DND-41 (cell line): ENCODE measurements around the gene ABI2.
"Not testable (repeated sequence)": the region's sequence is repeated elsewhere in the genome, so short reads cannot be mapped to it uniquely, and the experiment has no call there.

Source experiments
- EZH2 ChIP-seq: IDR thresholded peaks from 3 replicates; pipeline ENCODE4 v1.6.1; 2012; ENCODE audit warnings: borderline replicate concordance, low read depth, mild to moderate bottlenecking, moderate library complexity, low read length, inconsistent platforms; ENCODE audit not compliant: severe bottlenecking
- TF ChIP-seq, protein P1 (sequence below): IDR thresholded peaks from 2 replicates; pipeline ENCODE4 v1.5.1; 2012; ENCODE audit warnings: borderline replicate concordance, low read length, moderate library complexity, mild to moderate bottlenecking; ENCODE audit not compliant: poor library complexity, severe bottlenecking; ENCODE audit errors: extremely low read depth

DNA sequence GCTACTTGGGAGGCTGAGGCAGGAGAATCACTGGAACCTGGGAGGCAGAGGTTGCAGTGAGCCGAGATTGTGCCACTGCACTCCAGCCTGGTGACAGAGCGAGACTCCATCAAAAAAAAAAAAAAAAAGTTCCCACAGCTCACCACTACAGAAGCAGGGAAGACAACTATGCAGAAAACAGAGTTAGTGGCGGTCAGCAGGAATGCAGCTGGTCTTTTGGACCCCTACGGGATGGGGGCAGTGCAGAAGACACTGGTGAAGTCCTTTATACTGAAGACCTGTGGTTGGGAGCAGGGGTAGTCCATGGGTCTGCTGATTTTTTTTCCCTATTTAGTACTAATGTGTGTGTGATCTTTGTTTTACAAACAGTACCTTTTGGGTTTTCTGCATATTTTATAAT lies 101.4 kb downstream of the ABI2 start:
- TF ChIP-seq, protein P1, sequence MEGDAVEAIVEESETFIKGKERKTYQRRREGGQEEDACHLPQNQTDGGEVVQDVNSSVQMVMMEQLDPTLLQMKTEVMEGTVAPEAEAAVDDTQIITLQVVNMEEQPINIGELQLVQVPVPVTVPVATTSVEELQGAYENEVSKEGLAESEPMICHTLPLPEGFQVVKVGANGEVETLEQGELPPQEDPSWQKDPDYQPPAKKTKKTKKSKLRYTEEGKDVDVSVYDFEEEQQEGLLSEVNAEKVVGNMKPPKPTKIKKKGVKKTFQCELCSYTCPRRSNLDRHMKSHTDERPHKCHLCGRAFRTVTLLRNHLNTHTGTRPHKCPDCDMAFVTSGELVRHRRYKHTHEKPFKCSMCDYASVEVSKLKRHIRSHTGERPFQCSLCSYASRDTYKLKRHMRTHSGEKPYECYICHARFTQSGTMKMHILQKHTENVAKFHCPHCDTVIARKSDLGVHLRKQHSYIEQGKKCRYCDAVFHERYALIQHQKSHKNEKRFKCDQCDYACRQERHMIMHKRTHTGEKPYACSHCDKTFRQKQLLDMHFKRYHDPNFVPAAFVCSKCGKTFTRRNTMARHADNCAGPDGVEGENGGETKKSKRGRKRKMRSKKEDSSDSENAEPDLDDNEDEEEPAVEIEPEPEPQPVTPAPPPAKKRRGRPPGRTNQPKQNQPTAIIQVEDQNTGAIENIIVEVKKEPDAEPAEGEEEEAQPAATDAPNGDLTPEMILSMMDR, result not testable (repeated sequence)
- not testable (repeated sequence) for TF ChIP-seq EZH2
